Naive thymus-derived CD8-positive, alpha-beta T cell (primary cell): ENCODE data around the gene MPHOSPH6. TPM values are rescaled to one million over a fixed set of nuclear protein-coding genes. Genes with fewer than 3 reads are reported as not detected.
A peak's percentile ranks its signal among the peaks of the same experiment; 100 is the strongest.
"Not testable (repeated sequence)": the region's sequence is repeated elsewhere in the genome, so short reads cannot be mapped to it uniquely, and the experiment has no call there.

ENCODE experiments used
- ATAC-seq, 2 donors: fragments of 150-1000 bp; cut with Tn5 transposase in 1 of 2; sonication (Bioruptor Pico), chemical (Tn5 transposase) in 1 of 2; 1 replicate in 1 of 2; 2 replicates in 1 of 2; pipeline ENCODE4 v1.10.0; 2021; ENCODE audit warnings: mild to moderate bottlenecking in 2 of 2, moderate library complexity in 2 of 2
- POLR2A ChIA-PET: fragments of 350-600 bp; sonication (Branson Sonifier 250); formaldehyde crosslinking; loops from one replicate; lab custom pipeline; 2021; ENCODE audit warnings: antibody characterized with exemption; lab: Charles Lee
- DNase-seq, 10 donors: peaks; one replicate each; pipeline versions ENCODE4 v3.0.0 to v3.0.0-alpha.2; 2020 to 2022
- H3K27ac Mint-ChIP-seq, 10 donors: one replicate each; pipeline ENCODE4 v1.8.0; 2020 to 2022; ENCODE audit warnings: mild to moderate bottlenecking in 10 of 10, mixed read lengths in 10 of 10, moderate library complexity in 4 of 10, inconsistent platforms in 1 of 10
- H3K27me3 Mint-ChIP-seq, 5 donors: one replicate each; pipeline ENCODE4 v1.8.0; 2021 to 2022; ENCODE audit warnings: mixed read lengths in 5 of 5
- H3K36me3 Mint-ChIP-seq, 3 donors: one replicate each; pipeline ENCODE4 v1.8.0; 2020 to 2022; ENCODE audit warnings: mixed read lengths in 3 of 3, mild to moderate bottlenecking in 2 of 3, inconsistent platforms in 1 of 3
- H3K4me1 Mint-ChIP-seq, 4 donors: one replicate each; pipeline ENCODE4 v1.8.0; 2021 to 2022; ENCODE audit warnings: mixed read lengths in 4 of 4
- H3K4me3 Mint-ChIP-seq, 10 donors: one replicate each; pipeline ENCODE4 v1.8.0; 2020 to 2022; ENCODE audit warnings: mild to moderate bottlenecking in 10 of 10, mixed read lengths in 10 of 10, moderate library complexity in 6 of 10, inconsistent platforms in 1 of 10
- H3K9me3 Mint-ChIP-seq, 9 donors: one replicate each; pipeline ENCODE4 v1.8.0; 2020 to 2022; ENCODE audit warnings: mixed read lengths in 9 of 9, mild to moderate bottlenecking in 3 of 9, inconsistent platforms in 1 of 9, moderate library complexity in 1 of 9
- polyA plus RNA-seq, 3 donors: library from polyadenylated mRNA; unstranded; fragments of 300-500 nt; fragmentation: Illumina TruSeq; gene quantifications; one replicate each; pipeline ENCODE4 v1.2.3, GENCODE V29; 2021
- total RNA-seq, 8 experiments: library from RNA in 2 of 8; stranded (reverse) in 2 of 8; gene quantifications; one replicate each; pipeline ENCODE4 v1.2.3 and lab custom pipeline; 2021 to 2026

The MPHOSPH6 gene
- total and polyA plus RNA-seq, 5 experiments from 2014 or later = 19.3 to 33.6 (median 21.3) TPM

GRCh38 chr16:82136956-82137821 lies 32.8 kb downstream of the MPHOSPH6 start:
- DNase-seq (no peak), ATAC-seq (no peak)
- Mint-ChIP-seq H3K4me3 (no peak overlapping the region), H3K36me3 (peaks cover 7 to 14% (median 9%) of the 10 kb centered on the region in 3 donors), H3K4me1 (peaks cover 4 to 27% (median 18%) of the 10 kb centered on the region in 4 donors), H3K9me3 (peaks cover 0 to 4% (median 0%) of the 10 kb centered on the region in 9 donors), H3K27ac (peak overlapping the region in 2 of 10 donors; percentile 8 to 53), H3K27me3 (no peaks in the 10 kb centered on the region)
- POLR2A ChIA-PET = interaction anchor here (2.3 kb wide), 1 partner anchor 33 kb away, joined by 8 read pairs; the partner anchor contains the start of gene MPHOSPH6

GRCh38 chr16:82135844-82136243 lies 34.2 kb downstream of the MPHOSPH6 start:
- no peak overlapping the region for H3K4me3 Mint-ChIP-seq
- H3K27me3 Mint-ChIP-seq = no peaks in the 10 kb centered on the region
- peaks cover 5 to 12% (median 7%) of the 10 kb centered on the region in 3 donors for H3K36me3 Mint-ChIP-seq
- DNase-seq (no peak), ATAC-seq (no peak)
- peaks cover 4 to 27% (median 18%) of the 10 kb centered on the region in 4 donors for H3K4me1 Mint-ChIP-seq
- peaks cover 0 to 4% (median 0%) of the 10 kb centered on the region in 9 donors for H3K9me3 Mint-ChIP-seq
- H3K27ac Mint-ChIP-seq = no peak overlapping the region
- POLR2A ChIA-PET = no interaction called here

GRCh38 chr16:82134846-82135245 lies 35.2 kb downstream of the MPHOSPH6 start:
- H3K9me3 Mint-ChIP-seq = peaks cover 0 to 4% (median 0%) of the 10 kb centered on the region in 9 donors
- peaks cover 2 to 10% (median 7%) of the 10 kb centered on the region in 3 donors for H3K36me3 Mint-ChIP-seq
- ATAC-seq = no peak
- peaks cover 4 to 27% (median 18%) of the 10 kb centered on the region in 4 donors for H3K4me1 Mint-ChIP-seq
- no peaks in the 10 kb centered on the region for H3K27me3 Mint-ChIP-seq
- H3K4me3 Mint-ChIP-seq = peak overlapping the region in 1 of 10 donors; percentile 42
- POLR2A ChIA-PET = no interaction called here
- peak overlapping the region in 3 of 10 donors; percentile 28 to 91 (median 65) for H3K27ac Mint-ChIP-seq
- DNase-seq = no peak

- Mint-ChIP-seq H3K4me3 (peak overlapping the region in 9 of 10 donors; percentile 25 to 73 (median 56)), H3K4me1 (peaks cover 4 to 24% (median 18%) of the 10 kb centered on the region in 4 donors), H3K27ac (peak overlapping the region in 7 of 10 donors; percentile 43 to 91 (median 79)), H3K27me3 (peaks cover 0 to 1% (median 0%) of the 10 kb centered on the region in 5 donors), H3K9me3 (peaks cover 0 to 2% (median 0%) of the 10 kb centered on the region in 9 donors), H3K36me3 (peaks cover 2 to 7% (median 7%) of the 10 kb centered on the region in 3 donors)
- ATAC-seq = peak; percentile 69 to 77
- POLR2A ChIA-PET = no interaction called here
- DNase-seq = peak in 3 of 10 donors; percentile 5 to 40 (median 8)
These were observed 36.2 kb downstream of the MPHOSPH6 start for GRCh38 chr16:82133798-82134197.

- Mint-ChIP-seq H3K27ac (no peak overlapping the region), H3K27me3 (peaks cover 0 to 4% (median 0%) of the 10 kb centered on the region in 5 donors), H3K4me1 (peaks cover 4 to 18% (median 16%) of the 10 kb centered on the region in 4 donors), H3K4me3 (no peak overlapping the region), H3K36me3 (peaks cover 0 to 13% (median 6%) of the 10 kb centered on the region in 3 donors), H3K9me3 (peaks cover 0 to 30% (median 4%) of the 10 kb centered on the region in 9 donors)
- no peak for DNase-seq
- no peak for ATAC-seq
- POLR2A ChIA-PET = no interaction called here
These were observed 40.1 kb downstream of the MPHOSPH6 start for GRCh38 chr16:82129881-82130280.

GRCh38 chr16:82124651-82125050 lies 45.4 kb downstream of the MPHOSPH6 start:
- Mint-ChIP-seq H3K4me3 (no peak overlapping the region), H3K27me3 (peaks cover 0 to 4% (median 0%) of the 10 kb centered on the region in 5 donors), H3K4me1 (no peaks in the 10 kb centered on the region), H3K27ac (no peak overlapping the region), H3K36me3 (peaks cover 0 to 13% (median 6%) of the 10 kb centered on the region in 3 donors), H3K9me3 (peaks cover 0 to 30% (median 2%) of the 10 kb centered on the region in 9 donors)
- ATAC-seq (no peak), DNase-seq (no peak)
- POLR2A ChIA-PET = no interaction called here

- Mint-ChIP-seq H3K9me3 (peaks cover 0 to 5% (median 0%) of the 10 kb centered on the region in 9 donors), H3K4me3 (no peak overlapping the region), H3K27ac (no peak overlapping the region), H3K27me3 (no peaks in the 10 kb centered on the region), H3K4me1 (no peaks in the 10 kb centered on the region), H3K36me3 (no peaks in the 10 kb centered on the region)
- no peak for DNase-seq
- POLR2A ChIA-PET = no interaction called here
- no peak for ATAC-seq
These were observed 50.6 kb downstream of the MPHOSPH6 start for GRCh38 chr16:82119405-82119804.

GRCh38 chr16:82118749-82119148 lies 51.3 kb downstream of the MPHOSPH6 start:
- Mint-ChIP-seq H3K27ac (no peak overlapping the region), H3K9me3 (peaks cover 0 to 3% (median 0%) of the 10 kb centered on the region in 9 donors), H3K4me1 (no peaks in the 10 kb centered on the region), H3K27me3 (peaks cover 0 to under 1% (median 0%) of the 10 kb centered on the region in 5 donors), H3K36me3 (no peaks in the 10 kb centered on the region), H3K4me3 (no peak overlapping the region)
- POLR2A ChIA-PET = no interaction called here
- ATAC-seq (no peak), DNase-seq (no peak)

GRCh38 chr16:82116535-82116934 lies 53.5 kb downstream of the MPHOSPH6 start:
- POLR2A ChIA-PET = no interaction called here
- Mint-ChIP-seq H3K27ac (no peak overlapping the region), H3K9me3 (no peaks in the 10 kb centered on the region), H3K27me3 (peaks cover 0 to 2% (median 0%) of the 10 kb centered on the region in 5 donors), H3K4me3 (no peak overlapping the region), H3K4me1 (no peaks in the 10 kb centered on the region), H3K36me3 (no peaks in the 10 kb centered on the region)
- ATAC-seq (no peak), DNase-seq (no peak)

- H3K4me1 Mint-ChIP-seq = no peaks in the 10 kb centered on the region
- H3K36me3 Mint-ChIP-seq = no peaks in the 10 kb centered on the region
- H3K27ac Mint-ChIP-seq = no peak overlapping the region
- no peaks in the 10 kb centered on the region for H3K9me3 Mint-ChIP-seq
- no peak for ATAC-seq
- no peak for DNase-seq
- POLR2A ChIA-PET = no interaction called here
- no peak overlapping the region for H3K4me3 Mint-ChIP-seq
- H3K27me3 Mint-ChIP-seq = peaks cover 0 to 6% (median 0%) of the 10 kb centered on the region in 5 donors
These were observed 56.3 kb downstream of the MPHOSPH6 start for GRCh38 chr16:82113741-82114140.

GRCh38 chr16:82111944-82112343 lies 58.1 kb downstream of the MPHOSPH6 start:
- POLR2A ChIA-PET = no interaction called here
- Mint-ChIP-seq H3K27me3 (peaks cover 0 to 8% (median 2%) of the 10 kb centered on the region in 5 donors), H3K4me3 (no peak overlapping the region), H3K4me1 (no peaks in the 10 kb centered on the region), H3K36me3 (no peaks in the 10 kb centered on the region), H3K27ac (no peak overlapping the region), H3K9me3 (no peaks in the 10 kb centered on the region)
- DNase-seq = no peak
- no peak for ATAC-seq

GRCh38 chr16:82109266-82109665 lies 60.8 kb downstream of the MPHOSPH6 start:
- DNase-seq, H3K4me3 Mint-ChIP-seq, H3K36me3 Mint-ChIP-seq, POLR2A ChIA-PET, H3K9me3 Mint-ChIP-seq, H3K27me3 Mint-ChIP-seq, H3K27ac Mint-ChIP-seq, ATAC-seq, H3K4me1 Mint-ChIP-seq: not testable (repeated sequence)

- no peak overlapping the region for H3K27ac Mint-ChIP-seq
- H3K4me1 Mint-ChIP-seq = peaks cover 0 to 4% (median 0%) of the 10 kb centered on the region in 4 donors
- no peak overlapping the region for H3K4me3 Mint-ChIP-seq
- no peaks in the 10 kb centered on the region for H3K36me3 Mint-ChIP-seq
- peaks cover 0 to 8% (median 4%) of the 10 kb centered on the region in 5 donors for H3K27me3 Mint-ChIP-seq
- ATAC-seq (no peak), DNase-seq (no peak)
- no peaks in the 10 kb centered on the region for H3K9me3 Mint-ChIP-seq
- POLR2A ChIA-PET = no interaction called here
These were observed 61.2 kb downstream of the MPHOSPH6 start for GRCh38 chr16:82108774-82109173.
